Effector memory CD4-positive, alpha-beta T cell (primary cell): Measurements from ENCODE around the gene SFSWAP.
"Not testable (repeated sequence)": the region's sequence is repeated elsewhere in the genome, so short reads cannot be mapped to it uniquely, and the experiment has no call there.

Source experiments
- DNase-seq, 3 donors: peaks; one replicate each; pipeline ENCODE4 v3.0.0-alpha.2; 2020
- H3K27ac ChIP-seq: 2 replicates; pipeline ENCODE4 v1.7.0; 2013; ENCODE audit warnings: mild to moderate bottlenecking, low read length, moderate library complexity; ENCODE audit not compliant: insufficient read depth, poor library complexity, severe bottlenecking
- H3K27me3 ChIP-seq: replicated peaks from 2 replicates; pipeline ENCODE4 v1.7.0; 2013; ENCODE audit warnings: mild to moderate bottlenecking, low read length; ENCODE audit not compliant: insufficient read depth, control insufficient read depth, poor library complexity, severe bottlenecking
- H3K36me3 ChIP-seq: 2 replicates; pipeline ENCODE4 v1.7.0; 2013; ENCODE audit warnings: mild to moderate bottlenecking, low read length, moderate library complexity; ENCODE audit not compliant: control insufficient read depth, insufficient read depth
- H3K4me1 ChIP-seq: 2 replicates; pipeline ENCODE4 v1.7.0; 2013; ENCODE audit warnings: low read length, mild to moderate bottlenecking; ENCODE audit not compliant: control insufficient read depth, insufficient read depth, poor library complexity, severe bottlenecking
- H3K4me3 ChIP-seq: 2 replicates; pipeline ENCODE4 v1.7.0; 2013; ENCODE audit warnings: low read length, low read depth, mild to moderate bottlenecking; ENCODE audit not compliant: insufficient read depth, poor library complexity, severe bottlenecking
- H3K9me3 ChIP-seq: 2 replicates; pipeline ENCODE4 v1.7.0; 2013; ENCODE audit warnings: mild to moderate bottlenecking, low read length, moderate library complexity; ENCODE audit not compliant: control insufficient read depth

SFSWAP gene

GRCh38 chr12:131771965-131772364 lies 61.1 kb downstream of the SFSWAP start:
- DNase-seq: no peak
- H3K4me1 ChIP-seq: no peaks in the 10 kb centered on the region
- no peaks in the 10 kb centered on the region for H3K27me3 ChIP-seq
- peaks cover 40% of the 10 kb centered on the region for H3K36me3 ChIP-seq
- H3K4me3 ChIP-seq: no peak overlapping the region
- no peak overlapping the region for H3K27ac ChIP-seq
- H3K9me3 ChIP-seq: no peaks in the 10 kb centered on the region

GRCh38 chr12:131773582-131774221 lies 62.8 kb downstream of the SFSWAP start:
- no peak for DNase-seq
- H3K4me3 ChIP-seq: no peak overlapping the region
- no peaks in the 10 kb centered on the region for H3K4me1 ChIP-seq
- no peak overlapping the region for H3K27ac ChIP-seq
- H3K27me3 ChIP-seq: no peaks in the 10 kb centered on the region
- peaks cover 33% of the 10 kb centered on the region for H3K36me3 ChIP-seq
- no peaks in the 10 kb centered on the region for H3K9me3 ChIP-seq

- Histone ChIP-seq H3K27ac (no peak overlapping the region), H3K9me3 (no peaks in the 10 kb centered on the region), H3K36me3 (peaks cover 42% of the 10 kb centered on the region), H3K27me3 (no peaks in the 10 kb centered on the region), H3K4me1 (no peaks in the 10 kb centered on the region), H3K4me3 (no peak overlapping the region)
- DNase-seq: no peak
These were observed 63.9 kb downstream of the SFSWAP start for GRCh38 chr12:131774576-131775391.

- no peak for DNase-seq
- H3K36me3 ChIP-seq: peaks cover 50% of the 10 kb centered on the region
- H3K4me3 ChIP-seq: no peak overlapping the region
- no peaks in the 10 kb centered on the region for H3K27me3 ChIP-seq
- no peaks in the 10 kb centered on the region for H3K9me3 ChIP-seq
- no peaks in the 10 kb centered on the region for H3K4me1 ChIP-seq
- H3K27ac ChIP-seq: peak overlapping the region; percentile 25
These were observed 64.7 kb downstream of the SFSWAP start for GRCh38 chr12:131775392-131776236.

DNA sequence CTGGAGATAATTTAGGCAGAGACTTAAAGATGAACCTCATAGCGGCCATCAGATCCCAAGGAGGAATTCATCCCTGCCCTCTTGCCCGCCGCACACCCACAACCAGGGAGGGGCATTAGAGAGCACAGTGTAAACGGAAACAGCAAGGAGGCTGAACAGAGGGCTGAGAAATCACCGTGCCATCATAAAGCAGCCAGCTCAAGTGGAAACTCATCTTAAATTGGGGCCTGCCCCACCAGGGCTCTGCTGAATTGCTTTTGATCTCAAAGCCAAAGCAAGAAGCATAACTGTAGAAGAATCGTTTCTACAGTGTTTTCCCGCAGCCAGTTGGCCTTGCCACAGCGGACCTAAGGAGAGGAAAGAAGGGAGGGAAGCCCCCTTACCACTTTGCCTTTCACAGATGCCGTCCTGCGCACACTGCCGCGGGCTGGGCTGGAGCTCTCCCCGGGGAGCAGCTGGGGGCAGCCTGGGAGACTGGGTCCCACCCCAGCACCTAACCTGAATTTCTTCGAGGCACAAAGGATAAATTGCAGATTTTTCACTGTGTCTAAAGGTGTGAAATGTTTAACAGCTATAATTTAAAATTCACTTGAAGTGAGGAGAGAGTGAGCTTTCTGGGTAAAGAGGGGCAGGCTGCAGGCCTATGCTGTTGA lies 65.5 kb downstream of the SFSWAP start:
- no peaks in the 10 kb centered on the region for H3K9me3 ChIP-seq
- no peaks in the 10 kb centered on the region for H3K27me3 ChIP-seq
- no peak overlapping the region for H3K4me3 ChIP-seq
- peaks cover 48% of the 10 kb centered on the region for H3K36me3 ChIP-seq
- DNase-seq: no peak
- peak overlapping the region; percentile 25 for H3K27ac ChIP-seq
- H3K4me1 ChIP-seq: no peaks in the 10 kb centered on the region

DNA sequence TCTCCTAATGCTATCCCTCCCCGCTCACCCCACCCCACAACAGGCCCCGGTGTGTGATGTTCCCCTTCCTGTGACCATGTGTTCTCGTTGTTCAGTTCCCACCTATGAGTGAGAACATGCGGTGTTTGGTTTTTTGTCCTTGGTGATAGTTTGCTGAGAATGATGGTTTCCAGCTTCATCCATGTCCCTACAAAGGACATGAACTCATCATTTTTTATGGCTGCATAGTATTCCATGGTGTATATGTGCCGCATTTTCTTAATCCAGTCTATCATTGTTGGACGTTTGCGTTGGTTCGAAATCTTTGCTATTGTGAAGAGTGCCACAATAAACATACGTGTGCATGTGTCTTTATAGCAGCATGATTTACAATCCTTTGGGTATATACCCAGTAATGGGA lies 66.4 kb downstream of the SFSWAP start:
- not testable (repeated sequence) for DNase-seq, H3K4me3 ChIP-seq, H3K27ac ChIP-seq, H3K4me1 ChIP-seq, H3K27me3 ChIP-seq, H3K9me3 ChIP-seq
- peaks cover 50% of the 10 kb centered on the region for H3K36me3 ChIP-seq

GRCh38 chr12:131779027-131779426 lies 68.1 kb downstream of the SFSWAP start:
- H3K4me3 ChIP-seq: no peak overlapping the region
- H3K27me3 ChIP-seq: no peaks in the 10 kb centered on the region
- H3K27ac ChIP-seq: no peak overlapping the region
- no peak for DNase-seq
- H3K36me3 ChIP-seq: peaks cover 53% of the 10 kb centered on the region
- no peaks in the 10 kb centered on the region for H3K9me3 ChIP-seq
- H3K4me1 ChIP-seq: no peaks in the 10 kb centered on the region

GRCh38 chr12:131782061-131782460 lies 71.2 kb downstream of the SFSWAP start:
- Histone ChIP-seq H3K9me3 (no peaks in the 10 kb centered on the region), H3K4me3 (no peak overlapping the region), H3K27ac (no peak overlapping the region), H3K36me3 (peaks cover 61% of the 10 kb centered on the region), H3K27me3 (no peaks in the 10 kb centered on the region), H3K4me1 (no peaks in the 10 kb centered on the region)
- DNase-seq: no peak

DNA sequence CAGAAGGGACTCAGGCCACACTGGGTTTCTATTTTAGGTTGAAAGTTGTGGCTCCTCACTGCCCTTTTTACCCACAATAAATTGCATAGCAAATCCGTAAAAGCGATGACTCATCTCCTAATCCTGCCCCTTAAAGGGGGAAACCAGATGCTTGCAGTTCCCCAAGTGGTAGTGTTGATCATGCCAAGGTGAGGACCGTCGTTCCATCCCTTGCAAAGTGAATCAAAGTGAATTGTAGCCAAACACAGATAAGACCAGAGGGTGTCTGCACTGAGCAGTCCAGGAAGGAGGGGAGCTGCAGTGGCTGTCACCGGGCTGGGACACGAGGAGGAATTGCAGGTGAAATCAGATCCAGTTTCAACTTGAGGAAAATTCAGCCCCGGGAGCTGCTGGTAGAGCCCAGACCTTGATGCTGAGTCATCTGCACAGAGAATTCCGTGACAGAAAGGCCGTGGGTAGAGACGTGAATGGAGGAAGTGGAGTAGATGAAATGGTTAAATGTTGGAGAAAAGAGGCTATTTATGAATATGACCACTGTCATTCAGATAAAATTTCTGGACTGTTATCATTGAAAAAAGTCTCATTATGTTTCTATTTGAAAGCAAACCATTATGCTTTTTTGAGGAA lies 73.1 kb downstream of the SFSWAP start:
- Histone ChIP-seq H3K27ac (no peak overlapping the region), H3K4me3 (no peak overlapping the region), H3K4me1 (no peaks in the 10 kb centered on the region), H3K36me3 (peaks cover 65% of the 10 kb centered on the region), H3K27me3 (no peaks in the 10 kb centered on the region), H3K9me3 (no peaks in the 10 kb centered on the region)
- no peak for DNase-seq
